WERI-Rb-1 (cell line): ENCODE data around the gene ZNF32.

ENCODE experiments used
- DNase-seq: peaks from one replicate; pipeline ENCODE4 v3.0.0-alpha.2; 2020
- H3K27ac ChIP-seq: fragments of 250-450 bp; sonication (Bioruptor Pico); 2 replicates; pipeline ENCODE4 v1.5.1; 2020; ENCODE audit warnings: mild to moderate bottlenecking, moderate library complexity
- H3K27me3 ChIP-seq: fragments of 250-450 bp; sonication (Bioruptor Pico); 2 replicates; pipeline ENCODE4 v1.5.1; 2021; ENCODE audit warnings: mild to moderate bottlenecking, low read depth, moderate library complexity; ENCODE audit not compliant: insufficient read depth, severe bottlenecking
- H3K36me3 ChIP-seq: fragments of 250-450 bp; sonication (Bioruptor Pico); 2 replicates; pipeline ENCODE4 v1.5.1; 2020; ENCODE audit warnings: mild to moderate bottlenecking, moderate library complexity
- H3K4me3 ChIP-seq: 2 replicates; pipeline ENCODE4 v1.5.1; 2011; ENCODE audit warnings: low read depth, mild to moderate bottlenecking, control low read depth, low read length
- H3K9me3 ChIP-seq: fragments of 250-450 bp; sonication (Bioruptor Pico); 2 replicates; pipeline ENCODE4 v1.5.1; 2021; ENCODE audit warnings: mild to moderate bottlenecking, moderate library complexity; ENCODE audit not compliant: severe bottlenecking
- TF ChIP-seq, protein P1 (sequence below): IDR thresholded peaks from 2 replicates; pipeline ENCODE4 v1.5.1; 2011; ENCODE audit warnings: low read depth, mild to moderate bottlenecking, control low read depth, inconsistent platforms, low read length

ZNF32 gene

DNA sequence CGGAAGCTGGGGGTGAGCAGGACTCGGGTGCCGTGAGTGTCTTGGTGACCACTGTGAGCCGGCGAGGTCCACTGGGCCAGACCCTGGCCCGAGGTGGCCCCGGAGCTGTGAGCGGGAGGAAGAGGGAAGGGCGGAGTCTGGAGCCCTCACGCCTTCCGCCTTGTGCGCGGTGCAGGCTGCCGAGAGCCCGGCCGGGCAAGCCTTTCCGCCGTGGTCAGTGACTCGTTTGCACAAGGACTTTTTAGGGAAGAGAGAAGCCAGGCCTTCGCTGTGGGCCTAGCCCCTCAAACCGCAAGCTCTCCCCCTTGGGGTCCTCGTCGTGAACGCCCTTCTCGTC, 40.9 kb upstream of the ZNF32 start:
- no peak overlapping the region for H3K27ac ChIP-seq
- H3K9me3 ChIP-seq, result no peaks in the 10 kb centered on the region
- DNase-seq, result peak; percentile 35
- TF ChIP-seq, protein P1, sequence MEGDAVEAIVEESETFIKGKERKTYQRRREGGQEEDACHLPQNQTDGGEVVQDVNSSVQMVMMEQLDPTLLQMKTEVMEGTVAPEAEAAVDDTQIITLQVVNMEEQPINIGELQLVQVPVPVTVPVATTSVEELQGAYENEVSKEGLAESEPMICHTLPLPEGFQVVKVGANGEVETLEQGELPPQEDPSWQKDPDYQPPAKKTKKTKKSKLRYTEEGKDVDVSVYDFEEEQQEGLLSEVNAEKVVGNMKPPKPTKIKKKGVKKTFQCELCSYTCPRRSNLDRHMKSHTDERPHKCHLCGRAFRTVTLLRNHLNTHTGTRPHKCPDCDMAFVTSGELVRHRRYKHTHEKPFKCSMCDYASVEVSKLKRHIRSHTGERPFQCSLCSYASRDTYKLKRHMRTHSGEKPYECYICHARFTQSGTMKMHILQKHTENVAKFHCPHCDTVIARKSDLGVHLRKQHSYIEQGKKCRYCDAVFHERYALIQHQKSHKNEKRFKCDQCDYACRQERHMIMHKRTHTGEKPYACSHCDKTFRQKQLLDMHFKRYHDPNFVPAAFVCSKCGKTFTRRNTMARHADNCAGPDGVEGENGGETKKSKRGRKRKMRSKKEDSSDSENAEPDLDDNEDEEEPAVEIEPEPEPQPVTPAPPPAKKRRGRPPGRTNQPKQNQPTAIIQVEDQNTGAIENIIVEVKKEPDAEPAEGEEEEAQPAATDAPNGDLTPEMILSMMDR, result no peak
- peaks cover 54% of the 10 kb centered on the region for H3K27me3 ChIP-seq
- H3K4me3 ChIP-seq, result peak overlapping the region; percentile 71
- H3K36me3 ChIP-seq, result no peaks in the 10 kb centered on the region

DNA sequence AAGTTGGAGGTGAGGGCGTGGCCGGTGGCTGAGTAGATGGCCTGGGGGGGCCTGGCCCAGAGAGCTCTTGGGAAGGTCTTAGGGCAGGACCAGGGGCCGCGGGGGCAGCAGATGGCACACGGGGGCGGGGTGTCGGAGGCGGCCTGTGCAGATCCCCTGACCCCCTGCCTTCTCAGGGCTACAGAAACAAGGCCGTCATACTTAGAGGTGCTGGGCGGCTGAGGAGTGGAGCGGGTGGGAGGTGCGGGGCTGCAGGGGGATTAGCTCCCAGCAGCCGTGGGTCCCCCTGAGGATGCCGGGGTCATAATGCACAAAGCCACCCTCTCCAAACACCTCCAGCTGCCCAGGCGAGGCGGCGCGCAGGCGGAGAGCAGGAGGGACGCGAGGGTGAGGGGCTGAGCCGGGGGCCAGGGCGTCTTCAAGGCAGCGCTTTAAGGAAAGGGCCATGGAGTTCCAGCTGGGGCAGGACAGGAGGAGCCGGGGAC, 40.4 kb upstream of the ZNF32 start:
- TF ChIP-seq, protein P1, result no peak
- H3K36me3 ChIP-seq, result no peaks in the 10 kb centered on the region
- no peaks in the 10 kb centered on the region for H3K9me3 ChIP-seq
- H3K4me3 ChIP-seq, result peak overlapping the region; percentile 71
- peaks cover 51% of the 10 kb centered on the region for H3K27me3 ChIP-seq
- DNase-seq, result peak; percentile 16
- H3K27ac ChIP-seq, result no peak overlapping the region

DNA sequence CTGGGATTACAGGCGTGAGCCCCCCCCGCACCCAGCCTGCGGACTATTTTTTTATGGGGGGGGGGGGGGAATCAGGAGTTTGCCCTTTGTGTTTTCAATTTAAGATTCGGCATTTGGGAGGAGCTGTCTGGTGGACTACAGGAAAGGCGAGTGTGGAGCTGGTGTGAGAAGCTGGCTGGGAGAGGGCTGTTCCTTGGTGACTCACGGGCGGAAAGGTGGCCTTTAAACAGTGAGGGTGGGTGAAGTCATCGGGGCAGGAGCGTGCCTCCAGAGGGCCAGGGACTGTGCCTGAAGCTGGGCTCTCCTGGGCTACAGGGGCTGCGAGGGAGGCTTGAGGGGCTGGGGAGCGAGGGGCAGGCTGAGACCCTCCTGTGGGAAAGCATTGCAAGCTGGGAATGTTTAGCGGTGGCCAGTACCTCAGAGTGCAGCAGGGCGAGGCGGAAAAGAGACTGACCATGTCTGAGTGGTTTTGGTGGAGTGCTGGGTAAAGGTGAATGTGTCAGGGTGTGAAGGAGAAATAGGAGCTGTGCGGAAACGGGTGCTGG, 39.7 kb upstream of the ZNF32 start:
- peaks cover 56% of the 10 kb centered on the region for H3K27me3 ChIP-seq
- no peak for DNase-seq
- H3K36me3 ChIP-seq, result no peaks in the 10 kb centered on the region

DNA sequence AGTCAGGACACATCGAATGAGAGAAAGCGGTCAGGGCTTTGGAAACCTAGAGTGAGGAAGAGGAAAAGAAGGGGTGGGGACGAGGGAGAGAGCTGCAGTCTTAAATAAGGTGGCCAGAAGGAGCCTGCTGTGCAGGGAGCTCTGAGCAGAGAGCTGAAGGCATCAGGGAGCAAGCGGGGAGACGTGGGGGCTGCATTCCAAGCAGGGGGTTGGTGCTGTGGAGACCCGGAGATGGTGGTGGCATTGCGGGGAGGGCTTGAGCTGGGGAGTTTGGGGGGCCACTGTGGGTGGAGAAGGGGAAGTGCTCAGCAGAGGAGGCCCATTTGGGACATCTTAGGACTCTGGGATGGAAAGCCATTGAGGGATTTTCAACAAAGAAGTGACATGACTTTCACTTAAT, 38.7 kb upstream of the ZNF32 start:
- Histone ChIP-seq H3K27ac (no peak overlapping the region), H3K9me3 (no peaks in the 10 kb centered on the region), H3K4me3 (no peak overlapping the region), H3K36me3 (no peaks in the 10 kb centered on the region), H3K27me3 (peaks cover 63% of the 10 kb centered on the region)
- DNase-seq, result no peak
- TF ChIP-seq, protein P1, result no peak

More for the DNA sequence above, 39.7 kb upstream of the ZNF32 start:
- TF ChIP-seq, protein P1, result no peak
- H3K9me3 ChIP-seq, result no peaks in the 10 kb centered on the region
- no peak overlapping the region for H3K4me3 ChIP-seq
- H3K27ac ChIP-seq, result no peak overlapping the region

DNA sequence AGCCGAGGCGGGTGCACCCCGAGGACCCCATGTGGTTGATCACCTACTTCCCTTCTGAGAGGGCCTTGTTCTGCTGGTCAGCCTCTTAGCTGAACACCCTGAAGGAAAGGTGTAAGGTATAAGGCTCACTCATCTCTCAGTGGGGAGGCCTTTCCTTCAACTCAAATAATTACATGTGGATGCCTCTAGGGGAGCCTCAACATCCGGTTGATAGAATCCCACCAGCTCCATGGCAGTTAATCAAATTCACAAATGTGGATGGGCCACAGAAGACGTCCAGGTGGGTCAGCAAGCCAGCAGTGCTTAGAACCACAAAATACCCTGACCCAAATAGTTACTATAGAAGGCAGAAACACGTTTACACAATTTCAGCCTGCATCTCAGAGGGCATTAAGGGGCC, 37.7 kb upstream of the ZNF32 start:
- TF ChIP-seq, protein P1, result no peak
- no peaks in the 10 kb centered on the region for H3K36me3 ChIP-seq
- H3K27ac ChIP-seq, result no peak overlapping the region
- H3K4me3 ChIP-seq, result no peak overlapping the region
- no peak for DNase-seq
- H3K27me3 ChIP-seq, result peaks cover 63% of the 10 kb centered on the region
- no peaks in the 10 kb centered on the region for H3K9me3 ChIP-seq

DNA sequence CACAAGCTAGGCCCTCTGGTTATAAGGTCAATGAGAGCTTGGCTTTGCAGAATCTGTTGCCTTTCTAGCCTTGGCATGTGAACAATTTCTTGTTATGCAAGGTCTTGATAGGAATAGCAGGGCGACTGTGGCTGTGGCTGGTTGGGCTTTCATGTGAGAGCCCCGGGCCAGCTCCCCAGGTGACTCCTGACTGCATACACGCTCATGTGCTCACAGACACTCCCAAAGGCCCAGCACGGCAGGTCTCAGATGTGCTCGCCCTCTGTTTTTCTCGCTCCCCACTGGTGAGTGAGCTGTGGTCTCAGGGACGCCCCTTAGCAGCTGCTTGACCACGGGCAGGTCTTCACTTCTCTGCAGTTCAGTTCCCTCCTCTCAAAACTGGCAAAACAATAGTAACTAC, 37.1 kb upstream of the ZNF32 start:
- H3K4me3 ChIP-seq, result no peak overlapping the region
- H3K27ac ChIP-seq, result no peak overlapping the region
- no peak for DNase-seq
- TF ChIP-seq, protein P1, result no peak
- no peaks in the 10 kb centered on the region for H3K9me3 ChIP-seq
- H3K27me3 ChIP-seq, result peaks cover 60% of the 10 kb centered on the region
- no peaks in the 10 kb centered on the region for H3K36me3 ChIP-seq
